H9 (cell line): ENCODE data around the gene TLDC2. TPM values are rescaled to one million over a fixed set of nuclear protein-coding genes. Genes with fewer than 3 reads are reported as not detected.

Source experiments
- DNase-seq: peaks from one replicate; pipeline ENCODE4 v3.0.0-alpha.2; 2017
- H2AFZ ChIP-seq: one replicate; pipeline ENCODE4 v1.6.1; 2013; ENCODE audit warnings: mild to moderate bottlenecking, low read length, control low read depth, moderate library complexity
- H2AK5ac ChIP-seq: 2 replicates; pipeline ENCODE4 v1.6.1; 2013; ENCODE audit warnings: low read length, control low read depth, mixed read lengths; ENCODE audit not compliant: insufficient read length
- H2BK120ac ChIP-seq: one replicate; pipeline ENCODE4 v1.6.1; 2013; ENCODE audit warnings: low read depth, mild to moderate bottlenecking, low read length, control low read depth, inconsistent platforms; ENCODE audit not compliant: poor library complexity, severe bottlenecking
- H2BK12ac ChIP-seq: 2 replicates; pipeline ENCODE4 v1.6.1; 2013; ENCODE audit warnings: low read length, control low read depth, mixed read lengths, low read depth; ENCODE audit not compliant: insufficient read length
- H2BK15ac ChIP-seq: 2 replicates; pipeline ENCODE4 v1.6.1; 2013; ENCODE audit warnings: low read depth, low read length, control low read depth
- H2BK20ac ChIP-seq: one replicate; pipeline ENCODE4 v1.6.1; 2013; ENCODE audit warnings: low read depth, mild to moderate bottlenecking, low read length, control low read depth, inconsistent platforms; ENCODE audit not compliant: poor library complexity, severe bottlenecking
- H2BK5ac ChIP-seq: 2 replicates; pipeline ENCODE4 v1.6.1; 2013; ENCODE audit warnings: low read length, control low read depth, mixed read lengths; ENCODE audit not compliant: insufficient read length
- H3K14ac ChIP-seq: 2 replicates; pipeline ENCODE4 v1.6.1; 2013; ENCODE audit warnings: low read length, control low read depth; ENCODE audit not compliant: insufficient read depth
- H3K18ac ChIP-seq: 2 replicates; pipeline ENCODE4 v1.6.1; 2013; ENCODE audit warnings: low read depth, mild to moderate bottlenecking, mixed read lengths, low read length, control low read depth; ENCODE audit not compliant: insufficient read length
- H3K23ac ChIP-seq: 2 replicates; pipeline ENCODE4 v1.6.1; 2013; ENCODE audit warnings: low read length, control low read depth, mixed read lengths, low read depth; ENCODE audit not compliant: insufficient read length
- H3K23me2 ChIP-seq: 2 replicates; pipeline ENCODE4 v1.6.1; 2013; ENCODE audit warnings: low read depth, mild to moderate bottlenecking, mixed read lengths, low read length, control low read depth; ENCODE audit not compliant: insufficient read length, poor library complexity, severe bottlenecking
- H3K27ac ChIP-seq: 2 replicates; pipeline ENCODE4 v1.5.1; 2013; ENCODE audit warnings: low read length, control low read depth, mixed read lengths, low read depth; ENCODE audit not compliant: insufficient read length
- H3K27me3 ChIP-seq: 2 replicates; pipeline ENCODE4 v1.6.1; 2013; ENCODE audit warnings: low read length, control low read depth, inconsistent platforms; ENCODE audit not compliant: insufficient read depth
- H3K4ac ChIP-seq: 2 replicates; pipeline ENCODE4 v1.6.1; 2013; ENCODE audit warnings: low read depth, mild to moderate bottlenecking, control low read depth, inconsistent platforms, low read length, moderate library complexity
- H3K4me1 ChIP-seq: 2 replicates; pipeline ENCODE4 v1.6.1; 2013; ENCODE audit warnings: low read length, control low read depth, inconsistent platforms; ENCODE audit not compliant: insufficient read depth
- H3K4me2 ChIP-seq: 2 replicates; pipeline ENCODE4 v1.6.1; 2013; ENCODE audit warnings: low read length, control low read depth, mixed read lengths; ENCODE audit not compliant: insufficient read length, insufficient read depth
- H3K56ac ChIP-seq: 2 replicates; pipeline ENCODE4 v1.6.1; 2013; ENCODE audit warnings: low read depth, mild to moderate bottlenecking, mixed read lengths, low read length, control low read depth; ENCODE audit not compliant: insufficient read length
- H3K79me1 ChIP-seq: 2 replicates; pipeline ENCODE4 v1.6.1; 2013; ENCODE audit warnings: low read depth, mild to moderate bottlenecking, moderate library complexity, low read length, control low read depth, inconsistent platforms; ENCODE audit not compliant: insufficient read depth, poor library complexity, severe bottlenecking
- H3K79me2 ChIP-seq: 2 replicates; pipeline ENCODE4 v1.6.1; 2013; ENCODE audit warnings: low read length, control low read depth, inconsistent platforms; ENCODE audit not compliant: insufficient read depth
- H3K9ac ChIP-seq: 2 replicates; pipeline ENCODE4 v1.6.1; 2013; ENCODE audit warnings: low read length, control low read depth, mixed read lengths; ENCODE audit not compliant: insufficient read length; ENCODE audit errors: extremely low read depth
- H3K9me3 ChIP-seq: one replicate; pipeline ENCODE4 v1.6.1; 2013; ENCODE audit warnings: low read depth, low read length, inconsistent platforms; ENCODE audit not compliant: control insufficient read depth
- H3T11ph ChIP-seq: one replicate; pipeline ENCODE4 v1.6.1; 2013; ENCODE audit warnings: mild to moderate bottlenecking, low read length, control low read depth, inconsistent platforms
- H4K20me1 ChIP-seq: one replicate; pipeline ENCODE4 v1.6.1; 2013; ENCODE audit not compliant: control insufficient read depth, insufficient read length, insufficient read depth
- H4K5ac ChIP-seq: 2 replicates; pipeline ENCODE4 v1.6.1; 2013; ENCODE audit warnings: low read depth, mild to moderate bottlenecking, mixed read lengths, low read length, control low read depth; ENCODE audit not compliant: insufficient read length
- H4K8ac ChIP-seq: replicated peaks from 2 replicates; pipeline ENCODE4 v1.6.1; 2013; ENCODE audit warnings: low read length, control low read depth, mixed read lengths, low read depth; ENCODE audit not compliant: insufficient read length
- H4K91ac ChIP-seq: 2 replicates; pipeline ENCODE4 v1.6.1; 2013; ENCODE audit warnings: low read depth, mild to moderate bottlenecking, moderate library complexity, mixed read lengths, low read length, control low read depth; ENCODE audit not compliant: insufficient read length
- H3K27ac Mint-ChIP-seq, 3 experiments: 2 replicates in 2 of 3; 3 replicates in 1 of 3; pipeline ENCODE4 v1.8.0; 2020 to 2021; ENCODE audit warnings: mixed read lengths in 3 of 3, mild to moderate bottlenecking in 1 of 3, moderate library complexity in 1 of 3
- H3K27me3 Mint-ChIP-seq: 2 replicates; pipeline ENCODE4 v1.8.0; 2021; ENCODE audit warnings: low read depth, mild to moderate bottlenecking, moderate library complexity, mixed read lengths
- H3K36me3 Mint-ChIP-seq, 3 experiments: 2 replicates in 2 of 3; 3 replicates in 1 of 3; pipeline ENCODE4 v1.8.0; 2020 to 2021; ENCODE audit warnings: low read depth in 3 of 3, mixed read lengths in 3 of 3; ENCODE audit not compliant: insufficient read depth in 1 of 3
- H3K4me1 Mint-ChIP-seq, 2 experiments: 2 replicates each; pipeline ENCODE4 v1.8.0; 2020; ENCODE audit warnings: mixed read lengths in 2 of 2
- H3K4me3 Mint-ChIP-seq, 2 experiments: 2 replicates in 1 of 2; 3 replicates in 1 of 2; pipeline ENCODE4 v1.8.0; 2020 to 2021; ENCODE audit warnings: mild to moderate bottlenecking in 2 of 2, mixed read lengths in 2 of 2, moderate library complexity in 1 of 2
- H3K9me3 Mint-ChIP-seq, 2 experiments: 2 replicates in 1 of 2; 3 replicates in 1 of 2; pipeline ENCODE4 v1.8.0; 2020; ENCODE audit warnings: mild to moderate bottlenecking in 2 of 2, mixed read lengths in 2 of 2, moderate library complexity in 1 of 2
- CTCF ChIP-seq: fragments of 200-600 bp; sonication (generic); conservative IDR thresholded peaks from 3 replicates; pipeline ENCODE4 v1.8.0; 2021; ENCODE audit warnings: antibody characterized with exemption, mild to moderate bottlenecking
- total RNA-seq: library from RNA; stranded (reverse); gene quantifications from 2 replicates; pipeline ENCODE4 v1.2.1, GENCODE V29; 2021

The TLDC2 gene
- total RNA-seq, 1 experiment from 2014 or later: 0.11 TPM

- H2BK12ac ChIP-seq: no peak overlapping the region
- H4K8ac ChIP-seq: no peak overlapping the region
- DNase-seq: no peak
- H3K9me3 ChIP-seq: no peaks in the 10 kb centered on the region
- no peak overlapping the region for H3K23ac ChIP-seq
- no peak overlapping the region for H2AK5ac ChIP-seq
- no peak overlapping the region for H3T11ph ChIP-seq
- TF ChIP-seq CTCF: no peak
- H4K5ac ChIP-seq: no peak overlapping the region
- H4K20me1 ChIP-seq: no peaks in the 10 kb centered on the region
- no peak overlapping the region for H3K4me3 Mint-ChIP-seq
- H3K27ac Mint-ChIP-seq: no peak overlapping the region; a peak in 1 of 7 replicates
- H3K36me3 Mint-ChIP-seq: peaks cover 5 to 47% (median 36%) of the 10 kb centered on the region in 3 experiments; a peak in 5 of 7 replicates
- no peak overlapping the region for H3K56ac ChIP-seq
- no peaks in the 10 kb centered on the region for H3K23me2 ChIP-seq
- no peak overlapping the region for H2BK5ac ChIP-seq
- H3K18ac ChIP-seq: no peak overlapping the region
- no peak overlapping the region for H4K91ac ChIP-seq
- no peaks in the 10 kb centered on the region for H3K79me2 ChIP-seq
- no peak overlapping the region for H3K14ac ChIP-seq
- no peaks in the 10 kb centered on the region for H3K27me3 ChIP-seq
- H2BK20ac ChIP-seq: no peak overlapping the region
- no peak overlapping the region for H3K4ac ChIP-seq
- no peaks in the 10 kb centered on the region for H3K4me1 ChIP-seq
- H3K27me3 Mint-ChIP-seq: no peaks in the 10 kb centered on the region
- peaks cover 3% of the 10 kb centered on the region for H3K79me1 ChIP-seq
- no peak overlapping the region for H3K4me2 ChIP-seq
- H3K4me1 Mint-ChIP-seq: peaks cover 5 to 8% of the 10 kb centered on the region in 2 experiments
- no peak overlapping the region for H2AFZ ChIP-seq
- H2BK15ac ChIP-seq: no peak overlapping the region
- H2BK120ac ChIP-seq: no peak overlapping the region
- no peak overlapping the region for H3K27ac ChIP-seq
- H3K9ac ChIP-seq: no peak overlapping the region
- H3K9me3 Mint-ChIP-seq: no peaks in the 10 kb centered on the region
These were observed 61.4 kb downstream of the TLDC2 start for GRCh38 chr20:36937402-36937770.
